ENCODE measurements around the gene PPM1L.

The PPM1L gene

GRCh38 chr3:161107311-161107710 is 351.3 kb downstream of the PPM1L start:
- no peak for DNase-seq

- DNase-seq, result no peak
Measured at GRCh38 chr3:161108840-161109239, 352.8 kb downstream of the PPM1L start.

- no peak for DNase-seq
Measured at GRCh38 chr3:161117646-161118045, 361.6 kb downstream of the PPM1L start.

GRCh38 chr3:161126495-161126894 is 370.5 kb downstream of the PPM1L start:
- no peak for DNase-seq

Measured in NCI-H345 (cell line).